Left renal cortex interstitium (tissue), 4 donors: ENCODE data around the gene GNAI1. TPM values are rescaled to one million over a fixed set of nuclear protein-coding genes. Genes with fewer than 3 reads are reported as not detected.

Experiments used
- DNase-seq, 4 donors: peaks; one replicate each; pipeline ENCODE4 v3.0.0-alpha.2; 2013; ENCODE audit warnings: low read depth in 4 of 4, low spot score in 2 of 4, missing footprints in 1 of 4
- polyA plus RNA-seq, 4 donors: library from polyadenylated mRNA; unstranded; fragments of 120-200 nt; gene quantifications; one replicate each; pipeline ENCODE4 v1.2.1, GENCODE V29; 2013; ENCODE audit not compliant: insufficient read length in 4 of 4

GNAI1 gene
- 100 to 1,000 TPM in 3 of 4 donors, 10 to 100 TPM in 1; 92.6 to 133 (median 120) TPM for polyA plus RNA-seq

DNA sequence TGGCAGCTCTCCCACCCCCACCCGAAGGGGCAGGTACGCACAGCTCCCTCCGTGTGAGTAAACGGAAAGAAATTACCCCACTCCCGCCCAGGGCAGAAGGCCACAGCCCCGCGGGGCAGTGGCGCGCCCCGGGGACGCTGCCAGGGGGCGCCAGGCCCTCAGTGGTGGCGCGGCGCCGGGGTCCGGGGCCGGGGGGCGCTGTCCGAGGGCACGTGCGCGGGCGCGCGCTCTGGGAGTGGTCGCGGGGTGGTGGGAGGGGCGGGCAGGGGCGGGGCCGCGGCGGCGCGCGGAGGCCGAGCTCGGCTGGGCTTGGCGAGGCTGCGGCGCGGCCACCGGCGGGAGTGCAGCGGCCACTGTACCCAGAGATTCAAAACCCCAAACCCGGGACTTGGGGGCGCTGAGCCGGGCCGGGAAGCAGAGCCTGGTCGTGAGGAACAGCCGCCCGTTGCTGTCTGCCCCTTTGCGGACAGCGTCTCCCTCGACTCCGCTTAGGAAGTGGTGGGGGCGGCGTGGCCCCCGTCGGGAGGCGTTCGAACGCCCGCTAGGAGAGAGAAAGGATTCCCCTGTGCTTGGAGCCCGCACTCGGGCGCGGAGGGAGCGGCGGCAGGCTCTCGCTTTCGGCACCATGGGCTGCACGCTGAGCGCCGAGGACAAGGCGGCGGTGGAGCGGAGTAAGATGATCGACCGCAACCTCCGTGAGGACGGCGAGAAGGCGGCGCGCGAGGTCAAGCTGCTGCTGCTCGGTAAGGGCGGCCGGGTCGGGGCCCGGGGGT, at the start of gene GNAI1:
GNAI1 (plus strand) TSS at position 296 of the 773 bp plus-strand sequence; CDS start at position 626, 330 bp downstream.
- peak in 2 of 4 donors; percentile 65 to 73 for DNase-seq

DNA sequence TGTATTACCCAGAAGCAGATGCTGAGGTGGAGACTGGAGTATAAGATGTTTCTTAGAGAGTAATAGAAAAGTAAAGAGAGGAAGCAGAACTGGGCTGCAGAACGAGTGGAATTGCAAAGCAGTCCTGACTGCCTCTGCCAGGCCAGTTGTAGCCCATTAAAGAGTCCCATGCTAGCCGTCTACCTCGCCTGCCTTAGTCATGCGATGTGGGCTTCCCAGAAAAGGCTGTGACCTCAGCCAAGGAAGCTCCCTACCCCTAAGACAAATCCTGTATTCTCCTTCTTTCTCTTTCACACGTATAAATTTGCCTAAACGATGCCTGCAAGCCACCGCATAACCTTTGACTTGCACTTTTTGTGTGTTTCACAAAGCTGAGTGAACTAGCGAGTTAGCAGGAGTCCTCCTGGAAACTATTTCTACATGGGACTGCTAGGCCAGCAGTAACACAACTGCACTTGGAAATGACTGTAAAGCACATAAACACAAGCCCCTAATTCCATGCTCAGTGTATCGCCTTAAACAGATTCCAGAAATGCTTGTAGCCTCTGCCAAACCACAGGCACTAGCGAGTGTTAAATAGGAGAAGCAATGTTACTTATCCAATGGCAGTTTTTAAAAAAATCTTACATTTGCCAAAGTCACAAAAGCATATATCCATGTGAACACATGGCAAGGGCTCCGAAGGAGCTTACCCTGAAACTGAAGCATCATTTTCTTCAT, 47.4 kb upstream of the GNAI1 start:
- DNase-seq: no peak

DNA sequence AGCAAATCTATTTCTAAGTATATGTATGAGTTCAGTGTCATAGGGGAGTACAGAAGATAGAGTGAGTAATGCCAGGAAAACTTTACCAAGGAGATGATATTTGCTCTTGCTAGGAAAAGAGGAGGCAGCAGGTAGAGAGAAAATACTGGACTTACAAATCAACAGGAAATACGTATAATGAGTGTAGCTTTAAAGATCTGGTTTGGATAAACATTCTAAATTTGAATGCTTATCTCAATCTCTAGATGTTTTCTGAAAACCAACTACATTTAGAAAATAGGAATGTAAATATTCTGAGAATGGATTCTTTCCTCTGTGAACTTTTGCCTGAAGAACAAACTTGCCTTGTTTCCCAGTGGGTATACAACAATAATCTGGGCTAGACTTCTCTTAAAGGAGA, 46.9 kb upstream of the GNAI1 start:
- DNase-seq: no peak

DNA sequence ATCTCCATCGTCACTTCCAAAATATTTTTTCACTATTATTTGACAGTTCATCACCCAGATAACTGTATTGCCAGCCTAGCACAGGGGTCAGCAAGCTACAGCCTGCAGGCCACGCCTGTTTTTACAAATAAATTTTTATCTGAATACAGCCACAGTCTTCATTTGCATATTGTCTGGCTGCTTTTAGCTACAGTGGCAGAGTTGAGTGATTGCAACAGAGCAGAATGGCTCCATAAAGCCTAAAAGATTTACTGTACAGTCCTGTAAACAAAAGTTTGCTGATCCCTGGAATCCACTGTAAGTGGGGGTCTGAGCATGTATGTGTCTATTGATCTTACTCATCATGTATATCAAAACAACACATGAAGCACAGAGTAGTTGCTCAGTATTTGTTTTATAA, 45.9 kb upstream of the GNAI1 start:
- DNase-seq: no peak

DNA sequence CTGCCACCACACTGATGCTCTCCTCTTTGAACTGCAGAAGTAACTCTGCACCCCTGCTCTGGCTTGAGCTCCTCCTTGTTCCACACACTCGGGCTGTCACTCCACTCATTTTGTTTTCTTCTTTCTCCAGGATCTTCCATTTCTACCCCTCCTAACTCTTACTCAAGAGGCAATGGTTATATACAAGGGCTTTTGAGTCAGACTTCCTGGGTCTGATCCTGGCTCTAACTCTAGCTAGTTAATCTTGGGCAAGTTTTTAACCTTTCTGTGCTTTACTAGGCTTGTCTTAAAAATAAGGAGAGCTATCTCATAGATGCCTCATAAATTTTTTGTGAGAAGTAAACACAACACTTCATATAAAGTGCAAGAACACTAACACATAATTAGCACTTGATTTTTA, 45.3 kb upstream of the GNAI1 start:
- no peak for DNase-seq

DNA sequence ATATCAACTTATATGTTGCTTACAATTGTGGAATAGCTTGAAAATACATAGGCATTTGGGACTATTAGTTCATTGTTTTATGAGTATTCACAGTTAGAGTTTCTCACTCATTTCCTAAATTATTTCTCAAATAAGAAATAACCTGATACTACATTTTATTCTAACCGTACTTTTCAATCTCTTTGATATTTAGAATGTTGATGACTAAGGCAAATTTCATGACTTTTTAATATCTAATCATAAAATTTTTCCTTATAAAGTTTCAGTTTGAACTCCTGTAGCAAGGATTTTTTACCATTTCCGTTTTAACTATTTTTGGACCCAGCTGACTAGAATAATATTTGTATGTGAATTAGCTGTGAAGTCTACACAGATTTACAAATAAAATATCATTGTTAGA, 41.3 kb upstream of the GNAI1 start:
- DNase-seq: no peak

DNA sequence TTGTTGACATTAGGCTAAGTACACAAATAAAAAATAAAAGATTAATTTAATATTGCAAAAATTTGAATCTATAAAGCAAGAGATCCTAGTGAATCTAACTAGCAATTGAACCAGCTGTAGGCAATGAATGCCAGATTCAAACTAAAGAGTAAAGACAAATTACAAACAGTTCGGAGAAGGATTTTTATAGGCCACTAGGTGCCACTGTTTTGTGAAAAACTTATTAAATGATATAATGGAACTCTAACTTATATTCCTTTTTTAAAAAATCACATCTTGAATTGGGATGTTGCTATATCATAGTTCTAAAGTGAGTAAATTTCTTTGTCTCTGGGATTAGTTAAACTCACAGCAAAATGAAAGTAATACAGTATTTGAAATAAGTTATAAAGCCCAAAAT, 39.1 kb upstream of the GNAI1 start:
- DNase-seq: no peak

DNA sequence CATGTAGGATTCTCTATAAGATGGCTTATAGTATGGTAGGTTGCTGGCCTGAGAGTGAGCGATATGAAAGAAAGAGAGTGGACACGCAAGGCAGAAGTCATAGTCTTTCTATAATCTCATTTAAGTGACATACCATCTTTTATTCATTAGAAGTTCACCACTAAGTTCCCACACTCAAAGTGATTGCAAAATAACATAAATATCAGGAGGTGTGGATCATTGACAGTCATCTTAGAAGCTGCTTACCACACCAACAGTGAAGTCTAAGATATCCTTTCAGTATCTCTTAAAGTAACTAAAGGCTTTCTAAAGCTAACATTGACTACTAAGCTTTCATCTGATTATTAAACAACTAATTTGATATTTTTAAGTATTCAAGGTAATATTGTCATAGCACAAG, 36.9 kb upstream of the GNAI1 start:
- no peak for DNase-seq

DNA sequence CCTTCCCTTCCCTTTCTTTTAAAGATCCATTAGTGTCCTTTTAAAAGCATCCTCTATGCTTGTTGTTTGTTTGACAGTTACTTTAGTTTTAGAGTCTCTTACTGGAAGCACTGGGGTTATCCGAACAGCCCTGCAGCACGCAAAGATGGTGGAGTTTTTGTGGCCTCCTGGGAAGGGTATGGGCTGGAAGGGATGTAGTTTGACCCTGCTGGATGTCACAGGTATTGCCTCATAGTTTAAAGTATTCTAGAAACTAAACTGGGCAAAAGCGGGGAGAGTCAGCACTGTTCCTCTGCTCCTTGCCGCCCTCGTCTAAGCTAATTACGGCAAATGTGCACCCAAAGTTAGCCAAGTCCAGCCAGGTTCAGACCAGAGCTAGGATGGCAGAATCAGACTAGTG, 35.8 kb upstream of the GNAI1 start:
- DNase-seq: no peak

DNA sequence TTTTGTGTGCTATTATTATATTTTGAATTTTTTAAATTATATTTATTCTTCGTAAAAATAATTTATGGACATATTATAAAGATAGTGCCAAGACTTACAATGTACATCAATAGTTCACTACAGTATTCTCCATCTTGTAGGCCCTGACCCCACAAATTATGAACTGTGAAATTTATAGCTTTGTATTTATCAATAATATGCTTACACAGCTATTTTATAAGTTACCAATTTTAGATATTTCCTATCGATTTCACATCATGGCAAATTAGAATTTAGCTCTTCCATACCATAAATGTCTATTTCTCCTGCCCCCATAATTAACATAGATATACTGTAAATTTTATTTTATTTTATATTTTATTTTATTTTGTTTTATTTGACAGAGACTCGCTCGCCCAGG, 34.4 kb upstream of the GNAI1 start:
- DNase-seq: no peak

DNA sequence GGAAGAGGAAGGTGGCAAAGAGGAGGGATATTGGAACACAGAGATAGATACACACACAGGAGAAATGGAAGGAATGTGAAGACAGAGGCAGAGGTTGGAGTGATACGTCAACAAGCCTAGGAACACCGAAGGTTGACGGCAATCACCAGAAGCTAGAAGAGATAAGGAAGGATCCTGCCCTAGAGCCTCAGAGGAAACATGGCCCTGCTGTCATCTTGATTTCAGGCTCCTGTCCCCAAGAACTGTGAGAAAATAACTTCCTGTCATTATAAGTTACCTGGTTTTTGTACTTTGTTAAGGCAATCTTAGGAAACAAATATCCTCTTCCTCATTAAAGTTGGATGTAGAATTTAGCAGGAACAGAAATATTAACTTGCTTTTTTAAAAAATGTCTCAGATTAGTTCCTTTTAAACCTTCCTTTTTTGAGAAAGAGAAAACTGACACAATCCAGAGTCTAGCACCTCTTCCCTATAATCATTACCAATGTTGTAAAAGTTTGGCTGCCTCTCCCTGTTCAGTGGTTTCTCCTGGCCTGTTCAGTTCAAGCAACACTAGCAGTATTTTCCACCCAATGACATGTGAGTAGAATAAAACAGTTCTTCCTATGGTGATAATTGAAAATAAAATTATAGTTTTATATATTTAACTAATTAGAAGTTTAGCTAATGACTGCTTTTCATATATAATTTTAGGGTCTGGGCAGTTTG, 28.8 kb upstream of the GNAI1 start:
- no peak for DNase-seq

DNA sequence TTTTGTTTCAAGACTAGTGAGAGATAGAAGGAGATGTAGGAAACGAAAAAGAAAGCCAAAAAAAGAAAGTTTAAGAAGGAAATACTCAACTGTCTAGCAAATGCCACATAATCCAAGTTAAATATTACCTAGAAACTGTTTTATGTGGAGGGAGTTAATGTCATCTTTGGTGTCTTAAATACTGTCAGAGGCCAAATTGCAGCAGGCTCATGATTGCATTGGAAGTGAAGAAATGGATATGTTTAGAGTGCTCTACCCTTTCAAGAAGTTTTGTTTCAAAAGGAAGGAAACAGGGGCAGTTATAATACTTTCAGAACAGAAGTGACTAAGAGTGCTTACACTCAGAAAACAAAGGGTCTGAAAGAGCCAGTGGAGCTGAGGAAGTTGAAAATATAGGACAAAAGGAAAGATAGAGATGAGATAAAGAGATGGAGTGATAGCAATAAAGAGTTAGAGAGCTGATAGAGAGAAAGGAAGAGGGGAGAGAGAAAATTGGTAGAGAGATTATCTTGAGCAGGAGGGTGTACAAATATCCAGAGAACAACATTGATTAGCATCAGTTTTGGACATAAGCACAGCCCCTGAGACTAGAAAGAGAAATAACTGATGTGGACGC, 28.0 kb upstream of the GNAI1 start:
- no peak for DNase-seq

DNA sequence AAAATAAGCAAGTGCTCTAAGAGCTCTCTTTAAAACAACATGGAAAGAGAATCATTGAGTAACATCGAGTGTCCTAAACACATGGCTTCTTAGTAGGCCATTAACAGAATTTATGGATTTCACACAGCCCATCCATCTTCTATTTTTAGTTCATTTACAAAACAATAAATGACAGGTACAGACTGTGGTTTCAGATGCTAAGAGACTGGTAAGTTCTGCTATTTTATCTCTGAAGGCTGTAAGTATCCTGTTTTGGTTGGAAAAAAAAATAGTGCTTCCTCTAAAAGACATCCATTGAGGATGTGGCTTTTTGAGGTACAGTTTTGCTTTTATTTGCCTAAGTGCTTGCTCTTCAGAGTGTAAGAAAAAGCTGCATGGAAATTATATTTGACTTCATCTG, 27.4 kb upstream of the GNAI1 start:
- DNase-seq: no peak

DNA sequence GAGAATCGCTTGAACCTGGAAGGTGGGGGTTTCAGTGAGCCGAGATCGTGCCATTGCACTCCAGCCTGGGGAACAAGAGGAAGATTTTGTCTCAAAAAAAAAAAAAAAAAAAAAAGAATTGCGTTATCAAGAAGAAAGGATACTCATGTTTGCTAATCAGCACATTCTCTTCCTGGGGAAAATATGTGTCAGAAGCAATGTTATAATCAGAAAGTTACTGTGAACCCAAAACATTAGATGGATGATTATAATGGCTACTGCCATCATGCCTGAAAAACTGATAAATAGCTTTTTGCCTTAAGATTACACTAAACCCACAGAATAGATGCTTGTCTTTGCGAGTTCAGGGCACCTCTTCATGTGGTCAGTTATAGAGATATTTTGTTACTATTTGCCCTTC, 24.3 kb upstream of the GNAI1 start:
- DNase-seq: no peak

DNA sequence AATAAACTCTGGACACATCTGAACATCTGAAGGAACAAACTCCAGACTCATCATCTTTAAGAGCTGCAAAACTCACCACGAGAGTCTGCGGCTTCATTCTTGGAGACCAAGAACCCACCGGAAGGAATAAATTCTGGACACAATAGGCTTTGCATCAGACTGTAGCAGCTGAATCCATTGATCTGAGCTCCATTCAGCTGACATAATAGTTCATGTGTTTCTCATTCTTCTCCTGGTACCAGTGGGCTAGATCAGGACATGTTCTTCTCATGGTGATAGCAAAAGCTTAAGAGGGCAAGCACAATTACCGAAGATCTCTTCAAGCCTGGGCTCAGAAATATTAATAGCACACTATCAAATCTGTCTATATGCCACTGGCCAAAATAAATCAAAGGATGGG, 20.5 kb upstream of the GNAI1 start:
- no peak for DNase-seq

DNA sequence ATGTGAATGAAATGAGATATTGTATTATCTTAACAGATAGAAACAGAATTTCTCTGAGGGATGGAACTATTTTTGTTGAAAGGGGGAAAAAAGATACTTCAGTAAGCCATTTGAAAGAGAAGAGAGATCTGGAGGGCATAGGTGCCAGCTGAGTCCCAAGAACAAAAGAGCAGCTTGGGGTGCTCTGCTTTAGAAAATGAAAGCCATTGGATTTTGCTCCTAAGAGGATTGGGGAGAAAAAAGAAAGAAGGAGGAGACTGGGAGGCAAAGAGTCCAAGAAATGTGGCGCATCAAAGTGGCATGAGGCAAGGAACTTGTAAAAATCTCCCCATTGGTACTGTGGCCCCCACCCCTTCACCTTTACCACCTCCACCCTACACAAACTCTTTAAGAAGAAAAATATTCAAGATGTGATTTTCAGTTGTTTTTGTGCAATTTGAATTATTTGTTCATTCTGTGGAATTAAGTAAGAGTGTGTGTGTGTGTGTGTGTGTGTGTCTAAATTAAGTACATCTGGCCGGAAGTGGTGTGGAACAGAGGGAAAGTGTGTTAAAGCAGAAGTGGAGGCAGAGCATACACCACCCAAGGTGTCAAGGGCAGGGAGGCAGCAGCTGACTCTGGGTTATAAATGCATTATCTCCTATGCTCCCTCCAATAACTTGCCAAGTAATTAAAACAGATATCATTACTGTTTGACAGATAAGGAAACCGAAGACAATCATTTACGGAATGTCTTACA, 9.9 kb upstream of the GNAI1 start:
- DNase-seq: no peak

DNA sequence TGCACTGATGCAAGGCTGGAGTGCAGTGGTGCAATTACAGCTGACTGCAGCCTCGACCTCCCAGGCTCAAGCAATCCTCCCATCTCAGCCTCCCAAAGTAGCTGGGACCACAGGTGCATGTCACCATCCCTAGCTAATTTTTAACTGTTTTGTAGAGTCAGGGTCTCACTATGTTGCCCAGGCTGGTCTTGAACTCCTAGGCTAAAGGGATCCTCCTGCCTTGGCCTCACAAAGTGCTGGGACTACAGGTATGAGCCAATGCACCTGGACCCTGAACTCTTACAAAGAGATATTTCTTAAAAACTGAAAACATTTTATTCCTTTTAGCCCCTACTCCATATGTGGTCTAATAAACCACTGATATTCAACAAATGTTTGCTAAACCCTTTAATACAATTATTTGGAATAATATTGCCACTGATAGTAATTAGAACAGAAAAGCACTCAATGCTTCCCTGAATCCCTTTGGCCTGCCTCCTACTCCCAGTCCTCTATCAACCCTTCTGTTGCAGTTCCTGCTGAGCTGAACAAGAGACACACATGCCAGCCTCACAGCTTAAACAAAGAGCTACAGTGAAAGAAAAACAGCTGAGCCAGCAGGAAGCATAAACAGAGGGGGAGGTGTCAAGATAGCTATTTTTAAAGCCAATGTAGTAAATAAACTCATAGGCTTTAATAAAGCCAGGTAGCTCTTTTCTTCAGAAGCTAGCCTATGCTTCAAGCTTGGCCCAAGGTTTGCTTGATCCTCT, 7.0 kb upstream of the GNAI1 start:
- no peak for DNase-seq

DNA sequence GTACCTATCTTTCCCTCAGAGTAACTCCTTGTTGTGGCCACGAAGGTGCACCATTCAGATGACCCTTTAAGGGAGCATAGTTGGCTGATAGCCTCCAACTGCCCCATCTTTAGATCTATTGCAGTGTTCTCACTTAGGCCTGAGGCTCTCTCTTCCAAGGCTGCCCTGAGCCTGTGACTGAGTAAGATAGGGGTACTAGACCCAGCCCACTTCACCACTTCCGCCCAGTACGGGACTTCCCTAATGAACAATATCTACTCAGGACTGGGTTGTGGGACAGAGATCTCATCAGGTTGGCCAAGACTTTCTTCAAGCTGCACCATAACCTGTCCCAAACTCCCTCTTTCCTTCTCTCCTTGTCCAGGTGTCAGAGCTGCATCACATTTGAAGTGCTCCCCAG, 5.7 kb upstream of the GNAI1 start:
- no peak for DNase-seq

DNA sequence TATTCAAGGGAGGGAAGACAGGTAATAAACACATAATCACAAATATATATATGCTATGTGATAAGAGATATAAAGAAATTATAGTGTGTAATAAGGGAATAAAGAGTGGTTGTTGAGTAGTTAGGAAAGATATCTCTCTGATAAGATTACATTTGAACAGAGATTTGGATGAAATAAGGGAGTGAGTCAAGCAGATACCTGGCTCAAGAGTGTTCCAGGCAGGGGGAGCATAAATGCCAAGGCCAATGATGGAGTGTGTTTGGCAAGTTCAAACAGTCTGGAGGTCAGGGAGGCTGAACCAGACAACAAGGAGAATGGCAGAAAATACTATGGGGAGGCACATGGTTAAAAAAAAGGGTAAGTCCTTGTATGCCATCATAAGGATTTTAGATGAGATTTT, 4.8 kb upstream of the GNAI1 start:
- no peak for DNase-seq
